PFSK-1 (cell line): ENCODE measurements around the gene L3MBTL2.

ENCODE experiments used
- FOXP2 ChIP-seq: optimal IDR thresholded peaks from 2 replicates; pipeline ENCODE3; 2011; ENCODE audit warnings: borderline replicate concordance, control low read depth, inconsistent platforms; ENCODE audit not compliant: insufficient read depth; ENCODE audit errors: extremely low read length, extremely low read depth
- POLR2AphosphoS5 ChIP-seq: IDR thresholded peaks from 2 replicates; pipeline ENCODE4 v1.6.1; 2012; ENCODE audit warnings: low read depth, mild to moderate bottlenecking, control low read depth, low read length, moderate library complexity
- SIN3A ChIP-seq: IDR thresholded peaks from 2 replicates; pipeline ENCODE4 v1.6.1; 2012; ENCODE audit warnings: mild to moderate bottlenecking, low read length, moderate library complexity, borderline replicate concordance; ENCODE audit not compliant: insufficient read depth
- TAF1 ChIP-seq: IDR thresholded peaks from 2 replicates; pipeline ENCODE4 v1.6.1; 2012; ENCODE audit warnings: low read length, control low read depth, borderline replicate concordance; ENCODE audit not compliant: insufficient read depth
- TF ChIP-seq, protein P1 (sequence below), 2 experiments: IDR thresholded peaks; 2 replicates each; pipeline versions ENCODE4 v1.6.1 to v1.8.0; 2011 to 2012; ENCODE audit warnings: low read depth in 2 of 2, low read length in 2 of 2, control low read depth in 1 of 2, inconsistent platforms in 1 of 2, mild to moderate bottlenecking in 1 of 2, moderate library complexity in 1 of 2; ENCODE audit not compliant: insufficient read depth in 1 of 2

L3MBTL2 gene

DNA sequence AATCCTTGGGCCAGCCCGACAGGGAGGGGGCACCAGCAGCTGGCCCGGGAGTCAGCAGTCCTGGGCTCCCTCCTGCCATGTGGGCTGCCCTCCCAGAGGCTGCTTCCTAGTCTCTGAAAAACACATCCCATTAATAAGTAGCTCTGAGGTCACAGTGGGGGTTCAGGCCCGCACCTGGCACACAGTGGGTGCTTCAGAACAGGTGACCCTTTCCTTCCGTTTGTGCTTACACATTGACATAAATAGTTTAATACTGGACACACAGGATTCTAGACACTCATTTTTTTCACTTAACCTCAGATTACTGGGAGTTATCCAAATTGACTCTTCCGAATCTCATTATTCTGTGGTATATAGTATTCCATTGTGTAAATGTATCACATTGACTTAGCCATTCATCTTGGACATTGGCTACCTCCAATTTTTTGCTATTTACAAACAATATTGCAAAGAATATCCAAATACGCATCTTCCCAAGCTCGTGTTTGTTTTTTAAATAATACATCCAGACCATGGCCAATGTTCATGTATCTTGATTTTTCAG, 36.1 kb downstream of the L3MBTL2 start:
- TF ChIP-seq POLR2AphosphoS5 (no peak), TAF1 (no peak), FOXP2 (no peak), SIN3A (no peak)
- TF ChIP-seq, protein P1, sequence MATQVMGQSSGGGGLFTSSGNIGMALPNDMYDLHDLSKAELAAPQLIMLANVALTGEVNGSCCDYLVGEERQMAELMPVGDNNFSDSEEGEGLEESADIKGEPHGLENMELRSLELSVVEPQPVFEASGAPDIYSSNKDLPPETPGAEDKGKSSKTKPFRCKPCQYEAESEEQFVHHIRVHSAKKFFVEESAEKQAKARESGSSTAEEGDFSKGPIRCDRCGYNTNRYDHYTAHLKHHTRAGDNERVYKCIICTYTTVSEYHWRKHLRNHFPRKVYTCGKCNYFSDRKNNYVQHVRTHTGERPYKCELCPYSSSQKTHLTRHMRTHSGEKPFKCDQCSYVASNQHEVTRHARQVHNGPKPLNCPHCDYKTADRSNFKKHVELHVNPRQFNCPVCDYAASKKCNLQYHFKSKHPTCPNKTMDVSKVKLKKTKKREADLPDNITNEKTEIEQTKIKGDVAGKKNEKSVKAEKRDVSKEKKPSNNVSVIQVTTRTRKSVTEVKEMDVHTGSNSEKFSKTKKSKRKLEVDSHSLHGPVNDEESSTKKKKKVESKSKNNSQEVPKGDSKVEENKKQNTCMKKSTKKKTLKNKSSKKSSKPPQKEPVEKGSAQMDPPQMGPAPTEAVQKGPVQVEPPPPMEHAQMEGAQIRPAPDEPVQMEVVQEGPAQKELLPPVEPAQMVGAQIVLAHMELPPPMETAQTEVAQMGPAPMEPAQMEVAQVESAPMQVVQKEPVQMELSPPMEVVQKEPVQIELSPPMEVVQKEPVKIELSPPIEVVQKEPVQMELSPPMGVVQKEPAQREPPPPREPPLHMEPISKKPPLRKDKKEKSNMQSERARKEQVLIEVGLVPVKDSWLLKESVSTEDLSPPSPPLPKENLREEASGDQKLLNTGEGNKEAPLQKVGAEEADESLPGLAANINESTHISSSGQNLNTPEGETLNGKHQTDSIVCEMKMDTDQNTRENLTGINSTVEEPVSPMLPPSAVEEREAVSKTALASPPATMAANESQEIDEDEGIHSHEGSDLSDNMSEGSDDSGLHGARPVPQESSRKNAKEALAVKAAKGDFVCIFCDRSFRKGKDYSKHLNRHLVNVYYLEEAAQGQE (IDR thresholded peaks at IDR 0.05; ENCODE audit: insufficient read depth in 1 of 2, low read depth in 2 of 2, low read length in 2 of 2): no peak

DNA sequence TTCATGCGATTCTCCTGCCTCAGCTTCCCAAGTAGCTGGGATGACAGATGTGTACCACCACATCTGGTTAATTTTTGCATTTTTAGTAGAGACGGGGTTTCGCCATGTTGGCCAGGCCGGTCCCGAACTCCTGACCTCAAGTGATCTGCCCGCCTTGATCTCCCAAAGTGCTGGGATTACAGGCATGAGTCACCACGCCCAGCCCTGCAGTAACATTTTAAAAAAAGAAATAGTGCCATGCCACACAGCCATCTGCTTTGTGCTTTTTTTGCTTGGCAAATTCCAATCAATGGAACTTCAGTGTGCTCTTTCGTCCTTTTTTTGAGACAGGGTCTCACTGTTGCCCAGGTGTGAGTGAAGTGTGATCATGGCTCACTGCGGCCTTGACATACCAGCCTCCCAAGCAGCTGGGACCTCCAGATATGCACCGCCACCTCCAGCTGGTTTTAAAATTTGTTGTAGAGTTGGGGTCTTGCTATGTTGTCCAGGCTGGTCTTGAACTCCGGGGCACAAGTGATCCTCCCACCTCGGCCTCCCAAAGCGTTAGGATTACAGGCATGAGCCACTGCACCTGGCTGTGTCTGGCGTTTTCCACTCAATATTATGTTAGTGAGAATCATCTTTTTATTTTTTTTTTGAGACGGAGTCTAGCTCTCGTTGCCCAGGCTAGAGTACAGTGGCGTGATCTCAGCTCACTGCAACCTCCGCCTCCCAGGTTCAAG, 37.4 kb downstream of the L3MBTL2 start:
- TF ChIP-seq SIN3A: no peak
- TF ChIP-seq FOXP2: no peak
- no peak for TF ChIP-seq TAF1

DNA sequence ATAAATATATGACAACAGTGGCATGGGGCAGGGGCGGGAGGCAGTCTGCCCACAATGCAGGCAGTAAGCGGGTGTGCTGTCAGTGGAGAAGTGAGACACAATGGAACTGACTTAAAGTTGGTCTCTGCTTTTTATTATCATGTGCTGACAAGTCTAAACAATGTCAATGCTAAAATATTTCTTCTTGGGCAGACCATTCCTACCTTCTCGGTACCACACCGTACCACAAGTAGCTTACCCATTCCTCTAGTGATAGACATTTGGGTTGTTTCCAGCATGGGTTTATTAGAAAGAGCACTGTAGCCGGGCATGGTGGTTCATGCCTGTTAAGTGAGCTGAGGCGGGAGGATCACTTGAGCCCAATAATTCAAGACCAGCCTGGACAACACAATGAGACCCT, 38.2 kb downstream of the L3MBTL2 start:
- no peak for TF ChIP-seq TAF1

DNA sequence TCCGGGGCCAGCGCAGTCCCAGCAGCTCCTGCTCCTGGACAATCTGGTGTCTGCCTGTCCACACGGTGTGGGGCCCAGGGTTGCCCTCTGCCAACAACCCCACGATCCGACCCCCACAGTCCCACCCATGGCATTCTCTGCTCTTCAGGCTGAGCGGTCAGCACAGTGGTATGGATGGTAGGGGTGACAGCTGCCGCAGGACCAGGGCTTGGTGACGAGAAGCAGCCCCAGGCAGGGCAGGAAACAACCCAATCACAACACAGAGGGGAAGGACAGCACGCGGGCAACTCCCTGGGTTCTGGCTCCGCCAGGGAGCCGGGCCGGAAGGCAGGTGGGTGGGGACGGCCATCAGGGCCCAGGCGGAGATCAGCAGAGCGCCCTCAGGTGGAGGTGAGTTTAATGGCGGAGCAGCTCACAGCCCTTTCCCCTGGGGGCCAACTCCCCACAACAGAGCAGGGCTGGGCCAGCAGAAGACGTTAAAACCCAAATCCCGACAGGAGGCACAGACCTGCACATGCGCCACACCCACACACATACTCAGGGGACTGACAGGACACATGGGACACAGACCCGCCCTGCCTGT, 40.9 kb downstream of the L3MBTL2 start:
- TF ChIP-seq FOXP2: no peak
- TF ChIP-seq POLR2AphosphoS5: no peak
- no peak for TF ChIP-seq TAF1
- TF ChIP-seq, protein P1 (IDR thresholded peaks at IDR 0.05; ENCODE audit: insufficient read depth in 1 of 2, low read depth in 2 of 2, low read length in 2 of 2): no peak
- TF ChIP-seq SIN3A: no peak

DNA sequence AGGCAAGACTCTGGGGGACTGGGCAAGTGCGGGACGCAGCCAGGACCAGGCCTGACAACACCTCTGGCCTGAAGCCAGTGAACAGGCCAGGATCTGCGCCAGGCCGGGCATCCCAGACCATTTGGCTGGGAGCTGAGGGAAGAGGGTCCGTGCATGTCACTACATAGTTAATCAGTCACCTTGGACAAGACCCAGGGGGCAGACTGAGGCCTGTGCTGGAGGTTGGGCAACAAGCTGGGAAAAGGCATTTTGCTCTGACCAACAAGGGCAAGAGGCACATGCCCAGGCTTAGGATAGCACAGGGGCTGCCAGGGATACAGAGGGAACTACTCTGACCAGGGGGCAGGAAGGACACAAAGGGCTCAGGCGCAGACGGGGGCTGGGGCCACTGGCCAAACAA, 42.6 kb downstream of the L3MBTL2 start:
- TF ChIP-seq TAF1 (no peak), SIN3A (no peak), FOXP2 (no peak), POLR2AphosphoS5 (no peak)
- TF ChIP-seq, protein P1 (IDR thresholded peaks at IDR 0.05; ENCODE audit: insufficient read depth in 1 of 2, low read depth in 2 of 2, low read length in 2 of 2): no peak

DNA sequence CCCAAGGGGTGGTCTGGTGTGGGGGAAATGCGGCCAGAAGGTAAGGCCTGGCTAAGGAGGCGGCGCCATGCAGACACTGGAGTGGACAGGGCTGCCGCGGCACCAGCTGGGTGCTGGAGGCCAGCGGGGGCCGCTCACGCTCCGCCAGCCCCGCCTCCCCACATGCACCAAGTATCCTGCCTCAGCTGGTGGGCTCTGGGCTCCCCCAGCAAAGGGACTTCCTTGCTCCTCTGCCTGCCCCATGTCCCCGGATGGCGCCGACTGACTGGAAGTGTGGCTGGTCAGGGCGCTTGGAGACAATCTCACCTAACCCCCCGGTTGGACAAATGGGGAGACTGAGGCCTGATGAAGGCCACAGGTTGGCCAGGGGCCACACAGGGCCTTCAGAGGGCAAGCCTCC, 43.2 kb downstream of the L3MBTL2 start:
- no peak for TF ChIP-seq POLR2AphosphoS5
- TF ChIP-seq, protein P1 (IDR thresholded peaks at IDR 0.05; ENCODE audit: insufficient read depth in 1 of 2, low read depth in 2 of 2, low read length in 2 of 2): no peak
- TF ChIP-seq SIN3A: no peak
- no peak for TF ChIP-seq FOXP2
- TF ChIP-seq TAF1: no peak
